Adipose tissue (tissue), 3 donors: Measurements from ENCODE around the gene IVD. TPM values are rescaled to one million over a fixed set of nuclear protein-coding genes. Genes with fewer than 3 reads are reported as not detected.
"Not testable (repeated sequence)": the region's sequence is repeated elsewhere in the genome, so short reads cannot be mapped to it uniquely, and the experiment has no call there.

Experiments
- H3K27ac ChIP-seq: one replicate; pipeline ENCODE4 v1.5.1; 2013; ENCODE audit warnings: low read depth, low read length
- WGBS, 3 donors: extraction: QIAGEN DNeasy Blood & Tissue Kit; methylation state at CpG; one replicate each; pipeline ENCODE4 v1.1.7; 2013; 5-methylcytosine and 5-hydroxymethylcytosine counted together
- polyA plus RNA-seq, 3 donors: library from polyadenylated mRNA; stranded (reverse); fragments of 200-250 nt; gene quantifications; one replicate each; pipeline ENCODE4 v1.2.3, GENCODE V29; 2013
- donor health status: healthy with polysubstance abuse.
- donor health status: Bipolar disorder and iron deficiency.
- donor health status: healthy.

The IVD gene
- polyA plus RNA-seq, 3 donors, result 19.1 to 49.6 (median 43.8) TPM

GRCh38 chr15:40448354-40448753, 42.8 kb downstream of the IVD start:
- 91 to 94% (median 92%) methylated on average over 4 of the region's 4 CpGs for WGBS, 3 donors
- no peak overlapping the region for H3K27ac ChIP-seq

GRCh38 chr15:40449275-40449674, 43.7 kb downstream of the IVD start:
- no peak overlapping the region for H3K27ac ChIP-seq

GRCh38 chr15:40450047-40450446, 44.5 kb downstream of the IVD start:
- WGBS, 3 donors, result 72 to 86% (median 78%) methylated on average over 2 of the region's 2 CpGs
- H3K27ac ChIP-seq, result no peak overlapping the region

GRCh38 chr15:40451527-40452158, 46.0 kb downstream of the IVD start:
- 49 to 86% (median 82%) methylated on average over 3 of the region's 3 CpGs for WGBS, 3 donors

GRCh38 chr15:40452296-40453090, 46.9 kb downstream of the IVD start:
- no peak overlapping the region for H3K27ac ChIP-seq
- 63 to 65% (median 65%) methylated on average over 11 of the region's 11 CpGs for WGBS, 3 donors

More at GRCh38 chr15:40451527-40452158, 46.0 kb downstream of the IVD start:
- no peak overlapping the region for H3K27ac ChIP-seq

- H3K27ac ChIP-seq, result not testable (repeated sequence)
- 42 to 89% (median 54%) methylated on average over 2 to 3 of the region's 3 CpGs for WGBS, 3 donors
Observed at GRCh38 chr15:40453941-40454340, 48.3 kb downstream of the IVD start.

GRCh38 chr15:40454904-40455391, 49.4 kb downstream of the IVD start:
- H3K27ac ChIP-seq, result no peak overlapping the region
- 57 to 61% (median 60%) methylated on average over 9 of the region's 9 CpGs for WGBS, 3 donors

GRCh38 chr15:40456299-40456712, 50.7 kb downstream of the IVD start:
- no peak overlapping the region for H3K27ac ChIP-seq
- 21 to 59% (median 42%) methylated on average over 7 of the region's 7 CpGs for WGBS, 3 donors

GRCh38 chr15:40456738-40457137, 51.1 kb downstream of the IVD start:
- WGBS, 3 donors, result 41 to 75% (median 67%) methylated on average over 4 of the region's 4 CpGs
- no peak overlapping the region for H3K27ac ChIP-seq

- 91 to 96% (median 96%) methylated on average over 37 of the region's 37 CpGs for WGBS, 3 donors
- no peak overlapping the region for H3K27ac ChIP-seq
Observed at GRCh38 chr15:40458495-40459371, 53.1 kb downstream of the IVD start.

- 95 to 97% (median 97%) methylated on average over 19 of the region's 19 CpGs for WGBS, 3 donors
- no peak overlapping the region for H3K27ac ChIP-seq
Observed at GRCh38 chr15:40459391-40460015, 53.9 kb downstream of the IVD start.

- 89 to 95% (median 90%) methylated on average over 2 of the region's 2 CpGs for WGBS, 3 donors
- H3K27ac ChIP-seq, result no peak overlapping the region
Observed at GRCh38 chr15:40460404-40460803, 54.8 kb downstream of the IVD start.

- no peak overlapping the region for H3K27ac ChIP-seq
- 93 to 96% (median 94%) methylated on average over 21 of the region's 21 CpGs for WGBS, 3 donors
Observed at GRCh38 chr15:40461958-40462357, 56.4 kb downstream of the IVD start.

- 87 to 97% (median 96%) methylated on average over 2 of the region's 2 CpGs for WGBS, 3 donors
- no peak overlapping the region for H3K27ac ChIP-seq
Observed at GRCh38 chr15:40463279-40463678, 57.7 kb downstream of the IVD start.

GRCh38 chr15:40463886-40464545, 58.4 kb downstream of the IVD start:
- H3K27ac ChIP-seq, result no peak overlapping the region
- 91 to 94% (median 93%) methylated on average over 14 of the region's 14 CpGs for WGBS, 3 donors

- 92 to 98% (median 95%) methylated on average over 3 of the region's 3 CpGs for WGBS, 3 donors
- no peak overlapping the region for H3K27ac ChIP-seq
Observed at GRCh38 chr15:40464595-40465185, 59.1 kb downstream of the IVD start.

- H3K27ac ChIP-seq, result no peak overlapping the region
- 98% methylated on average over 10 of the region's 10 CpGs for WGBS, 3 donors
Observed at GRCh38 chr15:40465939-40466338, 60.3 kb downstream of the IVD start.
